Measurements from ENCODE around the gene UTP15.

The UTP15 gene

GRCh38 chr5:73619606-73620333 is 54.2 kb downstream of the UTP15 start:
- Histone ChIP-seq H3K9ac (ENCODE audit: low read depth in 1 of 2, low read length in 2 of 2) (no peak overlapping the region), H3K36me3 (ENCODE audit: control insufficient read depth in 2 of 2, insufficient read depth in 2 of 2, low read length in 2 of 2) (no peaks in the 10 kb centered on the region), H3K9me3 (ENCODE audit: control insufficient read depth in 2 of 2, low read length in 2 of 2) (no peaks in the 10 kb centered on the region), H3K4me1 (ENCODE audit: control insufficient read depth in 2 of 2, insufficient read depth in 2 of 2, low read length in 2 of 2) (peaks cover 3 to 7% of the 10 kb centered on the region in 2 donors), H3K27ac (ENCODE audit: low read depth in 2 of 2, low read length in 2 of 2) (no peak overlapping the region), H3K4me3 (ENCODE audit: low read length in 2 of 2) (no peak overlapping the region), H3K27me3 (ENCODE audit: control insufficient read depth in 2 of 2, insufficient read depth in 2 of 2, low read length in 2 of 2) (peaks cover 0 to under 1% of the 10 kb centered on the region in 2 donors)

- H3K4me1 ChIP-seq (ENCODE audit: control insufficient read depth in 2 of 2, insufficient read depth in 2 of 2, low read length in 2 of 2) = peaks cover 3 to 13% of the 10 kb centered on the region in 2 donors
- H3K9ac ChIP-seq (ENCODE audit: low read depth in 1 of 2, low read length in 2 of 2) = no peak overlapping the region
- peaks cover 0 to 3% of the 10 kb centered on the region in 2 donors for H3K27me3 ChIP-seq (ENCODE audit: control insufficient read depth in 2 of 2, insufficient read depth in 2 of 2, low read length in 2 of 2)
- no peak overlapping the region for H3K4me3 ChIP-seq (ENCODE audit: low read length in 2 of 2)
- no peak overlapping the region for H3K27ac ChIP-seq (ENCODE audit: low read depth in 2 of 2, low read length in 2 of 2)
- no peaks in the 10 kb centered on the region for H3K36me3 ChIP-seq (ENCODE audit: control insufficient read depth in 2 of 2, insufficient read depth in 2 of 2, low read length in 2 of 2)
- no peaks in the 10 kb centered on the region for H3K9me3 ChIP-seq (ENCODE audit: control insufficient read depth in 2 of 2, low read length in 2 of 2)
Observed at GRCh38 chr5:73620334-73620687, 54.8 kb downstream of the UTP15 start.

- no peak overlapping the region for H3K4me3 ChIP-seq (ENCODE audit: low read length in 2 of 2)
- H3K9ac ChIP-seq (ENCODE audit: low read depth in 1 of 2, low read length in 2 of 2) = no peak overlapping the region
- peaks cover 0 to 7% of the 10 kb centered on the region in 2 donors for H3K27me3 ChIP-seq (ENCODE audit: control insufficient read depth in 2 of 2, insufficient read depth in 2 of 2, low read length in 2 of 2)
- H3K27ac ChIP-seq (ENCODE audit: low read depth in 2 of 2, low read length in 2 of 2) = no peak overlapping the region
- H3K9me3 ChIP-seq (ENCODE audit: control insufficient read depth in 2 of 2, low read length in 2 of 2) = no peaks in the 10 kb centered on the region
- H3K4me1 ChIP-seq (ENCODE audit: control insufficient read depth in 2 of 2, insufficient read depth in 2 of 2, low read length in 2 of 2) = peaks cover 0 to 15% of the 10 kb centered on the region in 2 donors
- no peaks in the 10 kb centered on the region for H3K36me3 ChIP-seq (ENCODE audit: control insufficient read depth in 2 of 2, insufficient read depth in 2 of 2, low read length in 2 of 2)
Observed at GRCh38 chr5:73623060-73623459, 57.5 kb downstream of the UTP15 start.

GRCh38 chr5:73623901-73624404 is 58.4 kb downstream of the UTP15 start:
- H3K9ac ChIP-seq (ENCODE audit: low read depth in 1 of 2, low read length in 2 of 2) = no peak overlapping the region
- peak overlapping the region in 1 of 2 donors; percentile 37 for H3K27ac ChIP-seq (ENCODE audit: low read depth in 2 of 2, low read length in 2 of 2)
- peaks cover 0 to 7% of the 10 kb centered on the region in 2 donors for H3K27me3 ChIP-seq (ENCODE audit: control insufficient read depth in 2 of 2, insufficient read depth in 2 of 2, low read length in 2 of 2)
- H3K4me1 ChIP-seq (ENCODE audit: control insufficient read depth in 2 of 2, insufficient read depth in 2 of 2, low read length in 2 of 2) = peaks cover 0 to 15% of the 10 kb centered on the region in 2 donors
- H3K36me3 ChIP-seq (ENCODE audit: control insufficient read depth in 2 of 2, insufficient read depth in 2 of 2, low read length in 2 of 2) = no peaks in the 10 kb centered on the region
- no peak overlapping the region for H3K4me3 ChIP-seq (ENCODE audit: low read length in 2 of 2)
- H3K9me3 ChIP-seq (ENCODE audit: control insufficient read depth in 2 of 2, low read length in 2 of 2) = no peaks in the 10 kb centered on the region

GRCh38 chr5:73624888-73625287 is 59.3 kb downstream of the UTP15 start:
- Histone ChIP-seq H3K9ac (ENCODE audit: low read depth in 1 of 2, low read length in 2 of 2) (peak overlapping the region in 1 of 2 donors; percentile 78), H3K4me3 (ENCODE audit: low read length in 2 of 2) (no peak overlapping the region), H3K36me3 (ENCODE audit: control insufficient read depth in 2 of 2, insufficient read depth in 2 of 2, low read length in 2 of 2) (no peaks in the 10 kb centered on the region), H3K27ac (ENCODE audit: low read depth in 2 of 2, low read length in 2 of 2) (peak overlapping the region; percentile 69 to 81), H3K27me3 (ENCODE audit: control insufficient read depth in 2 of 2, insufficient read depth in 2 of 2, low read length in 2 of 2) (peaks cover 0 to 7% of the 10 kb centered on the region in 2 donors), H3K4me1 (ENCODE audit: control insufficient read depth in 2 of 2, insufficient read depth in 2 of 2, low read length in 2 of 2) (peaks cover 0 to 15% of the 10 kb centered on the region in 2 donors), H3K9me3 (ENCODE audit: control insufficient read depth in 2 of 2, low read length in 2 of 2) (no peaks in the 10 kb centered on the region)

GRCh38 chr5:73625372-73625943 is 59.9 kb downstream of the UTP15 start:
- H3K4me1 ChIP-seq (ENCODE audit: control insufficient read depth in 2 of 2, insufficient read depth in 2 of 2, low read length in 2 of 2) = peaks cover 0 to 15% of the 10 kb centered on the region in 2 donors
- no peaks in the 10 kb centered on the region for H3K9me3 ChIP-seq (ENCODE audit: control insufficient read depth in 2 of 2, low read length in 2 of 2)
- H3K36me3 ChIP-seq (ENCODE audit: control insufficient read depth in 2 of 2, insufficient read depth in 2 of 2, low read length in 2 of 2) = no peaks in the 10 kb centered on the region
- H3K9ac ChIP-seq (ENCODE audit: low read depth in 1 of 2, low read length in 2 of 2) = peak overlapping the region; percentile 60 to 78
- peak overlapping the region; percentile 58 to 69 for H3K4me3 ChIP-seq (ENCODE audit: low read length in 2 of 2)
- H3K27me3 ChIP-seq (ENCODE audit: control insufficient read depth in 2 of 2, insufficient read depth in 2 of 2, low read length in 2 of 2) = peaks cover 0 to 7% of the 10 kb centered on the region in 2 donors
- peak overlapping the region; percentile 69 to 81 for H3K27ac ChIP-seq (ENCODE audit: low read depth in 2 of 2, low read length in 2 of 2)

GRCh38 chr5:73625944-73626811 is 60.6 kb downstream of the UTP15 start, which contains the start of gene ARHGEF28:
Gene ARHGEF28, plus strand, starts transcription at chr5:73626196. Its CDS starts 58,656 bp downstream, at chr5:73684852.
- H3K4me3 ChIP-seq (ENCODE audit: low read length in 2 of 2) = peak within 1 kb of the TSS; percentile 78 to 79
- peak within 1 kb of the TSS; percentile 75 to 81 for H3K27ac ChIP-seq (ENCODE audit: low read depth in 2 of 2, low read length in 2 of 2)
- H3K9ac ChIP-seq (ENCODE audit: low read depth in 1 of 2, low read length in 2 of 2) = peak within 1 kb of the TSS; percentile 60 to 81
- no peaks in the 10 kb centered on the region for H3K36me3 ChIP-seq (ENCODE audit: control insufficient read depth in 2 of 2, insufficient read depth in 2 of 2, low read length in 2 of 2)
- peaks cover 0 to 7% of the 10 kb centered on the region in 2 donors for H3K27me3 ChIP-seq (ENCODE audit: control insufficient read depth in 2 of 2, insufficient read depth in 2 of 2, low read length in 2 of 2)
- H3K9me3 ChIP-seq (ENCODE audit: control insufficient read depth in 2 of 2, low read length in 2 of 2) = no peaks in the 10 kb centered on the region
- peaks cover 0 to 15% of the 10 kb centered on the region in 2 donors for H3K4me1 ChIP-seq (ENCODE audit: control insufficient read depth in 2 of 2, insufficient read depth in 2 of 2, low read length in 2 of 2)

- Histone ChIP-seq H3K27me3 (ENCODE audit: control insufficient read depth in 2 of 2, insufficient read depth in 2 of 2, low read length in 2 of 2) (peaks cover 0 to 7% of the 10 kb centered on the region in 2 donors), H3K27ac (ENCODE audit: low read depth in 2 of 2, low read length in 2 of 2) (peak overlapping the region; percentile 75 to 79), H3K9me3 (ENCODE audit: control insufficient read depth in 2 of 2, low read length in 2 of 2) (no peaks in the 10 kb centered on the region), H3K36me3 (ENCODE audit: control insufficient read depth in 2 of 2, insufficient read depth in 2 of 2, low read length in 2 of 2) (no peaks in the 10 kb centered on the region), H3K4me1 (ENCODE audit: control insufficient read depth in 2 of 2, insufficient read depth in 2 of 2, low read length in 2 of 2) (peaks cover 0 to 15% of the 10 kb centered on the region in 2 donors), H3K4me3 (ENCODE audit: low read length in 2 of 2) (peak overlapping the region; percentile 78 to 79), H3K9ac (ENCODE audit: low read depth in 1 of 2, low read length in 2 of 2) (peak overlapping the region; percentile 56 to 81)
Observed at GRCh38 chr5:73626814-73627313, 61.3 kb downstream of the UTP15 start.

- Histone ChIP-seq H3K27me3 (ENCODE audit: control insufficient read depth in 2 of 2, insufficient read depth in 2 of 2, low read length in 2 of 2) (peaks cover 0 to 7% of the 10 kb centered on the region in 2 donors), H3K9me3 (ENCODE audit: control insufficient read depth in 2 of 2, low read length in 2 of 2) (no peaks in the 10 kb centered on the region), H3K36me3 (ENCODE audit: control insufficient read depth in 2 of 2, insufficient read depth in 2 of 2, low read length in 2 of 2) (no peaks in the 10 kb centered on the region), H3K9ac (ENCODE audit: low read depth in 1 of 2, low read length in 2 of 2) (no peak overlapping the region), H3K4me1 (ENCODE audit: control insufficient read depth in 2 of 2, insufficient read depth in 2 of 2, low read length in 2 of 2) (peaks cover 0 to 12% of the 10 kb centered on the region in 2 donors), H3K27ac (ENCODE audit: low read depth in 2 of 2, low read length in 2 of 2) (no peak overlapping the region), H3K4me3 (ENCODE audit: low read length in 2 of 2) (no peak overlapping the region)
Observed at GRCh38 chr5:73629456-73629855, 63.9 kb downstream of the UTP15 start.
